SJCRH30 (cell line): ENCODE data around the gene URB1. TPM values are rescaled to one million over a fixed set of nuclear protein-coding genes. Genes with fewer than 3 reads are reported as not detected.

Experiments used
- DNase-seq, 2 experiments: peaks; one replicate each; pipeline ENCODE4 v3.0.0-alpha.2; 2015 to 2020
- H3K27ac ChIP-seq: fragments of 250-450 bp; sonication (Bioruptor Pico); 2 replicates; pipeline ENCODE4 v1.5.1; 2020; ENCODE audit warnings: mild to moderate bottlenecking, moderate library complexity
- H3K27me3 ChIP-seq: fragments of 250-450 bp; sonication (Bioruptor Pico); 2 replicates; pipeline ENCODE4 v1.5.1; 2020; ENCODE audit warnings: mild to moderate bottlenecking, moderate library complexity
- H3K36me3 ChIP-seq: fragments of 250-450 bp; sonication (Bioruptor Pico); 2 replicates; pipeline ENCODE4 v1.5.1; 2020; ENCODE audit warnings: mild to moderate bottlenecking, moderate library complexity
- H3K4me1 ChIP-seq: fragments of 250-450 bp; sonication (Bioruptor Pico); 2 replicates; pipeline ENCODE4 v1.5.1; 2020; ENCODE audit warnings: mild to moderate bottlenecking, moderate library complexity
- H3K4me3 ChIP-seq: fragments of 250-450 bp; sonication (Bioruptor Pico); 2 replicates; pipeline ENCODE4 v1.5.1; 2020; ENCODE audit warnings: mild to moderate bottlenecking, moderate library complexity
- H3K9me3 ChIP-seq: fragments of 250-450 bp; sonication (Bioruptor Pico); replicated peaks from 2 replicates; pipeline ENCODE4 v1.5.1; 2020; ENCODE audit warnings: mild to moderate bottlenecking, moderate library complexity
- total RNA-seq: library from RNA; depleted of rRNA; stranded (reverse); fragments of >200 nt; shearing (Covaris generic); gene quantifications from 2 replicates; pipeline ENCODE4 v1.2.3, GENCODE V29; 2014

The URB1 gene
- total RNA-seq, 1 experiment from 2014 or later = 21.8 TPM

DNA sequence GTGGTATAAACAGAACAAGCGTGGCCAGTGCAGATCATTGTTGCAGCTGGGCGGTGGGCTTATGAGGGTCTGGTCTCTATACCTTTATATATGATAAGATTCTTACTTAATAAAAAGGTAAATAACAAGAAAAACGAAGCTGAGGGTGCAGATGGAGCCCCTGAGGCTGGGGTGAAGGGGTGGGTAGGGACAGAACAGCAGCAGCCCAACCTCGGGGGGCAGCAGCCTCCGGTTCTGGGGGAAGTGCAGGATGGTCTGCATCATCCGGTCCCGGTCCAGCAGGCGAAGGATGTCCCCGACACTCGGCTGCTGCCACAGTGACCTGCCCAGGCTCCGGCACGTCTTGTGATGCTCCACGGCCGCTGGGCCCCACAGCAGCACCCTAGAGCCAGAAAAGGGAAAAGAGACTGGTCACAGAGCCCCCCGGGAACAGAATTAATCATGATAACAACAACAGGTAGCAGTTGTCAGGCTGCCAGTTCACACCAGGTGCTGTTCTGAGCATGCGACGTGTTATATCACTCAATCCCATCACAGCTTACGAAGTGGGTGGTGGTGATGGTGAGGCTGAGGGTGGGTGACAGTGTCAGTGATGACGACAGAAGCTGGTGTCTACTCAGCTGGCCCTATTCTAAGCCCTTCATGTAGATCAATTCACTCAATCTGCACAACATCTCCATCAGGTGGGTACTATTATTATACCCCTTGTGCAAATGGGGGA lies 58.7 kb downstream of the URB1 start:
- DNase-seq = no peak
- H3K36me3 ChIP-seq = peaks cover 85% of the 10 kb centered on the region

GRCh38 chr21:32332463-32332951 lies 60.3 kb downstream of the URB1 start:
- Histone ChIP-seq H3K27me3 (no peaks in the 10 kb centered on the region), H3K36me3 (peaks cover 83% of the 10 kb centered on the region), H3K9me3 (peaks cover 4% of the 10 kb centered on the region), H3K27ac (no peak overlapping the region), H3K4me1 (peaks cover 6% of the 10 kb centered on the region), H3K4me3 (no peak overlapping the region)
- no peak for DNase-seq

More for the DNA sequence above, 58.7 kb downstream of the URB1 start:
- Histone ChIP-seq H3K4me1 (peaks cover 6% of the 10 kb centered on the region), H3K27ac (no peak overlapping the region), H3K9me3 (peaks cover 4% of the 10 kb centered on the region), H3K4me3 (no peak overlapping the region), H3K27me3 (no peaks in the 10 kb centered on the region)

- Histone ChIP-seq H3K4me3 (no peak overlapping the region), H3K36me3 (peaks cover 84% of the 10 kb centered on the region), H3K27me3 (no peaks in the 10 kb centered on the region), H3K27ac (peak overlapping the region; percentile 49), H3K4me1 (peaks cover 6% of the 10 kb centered on the region), H3K9me3 (peaks cover 4% of the 10 kb centered on the region)
- peak; percentile 37 to 76 for DNase-seq
Observed at GRCh38 chr21:32331444-32332305, 61.1 kb downstream of the URB1 start.

DNA sequence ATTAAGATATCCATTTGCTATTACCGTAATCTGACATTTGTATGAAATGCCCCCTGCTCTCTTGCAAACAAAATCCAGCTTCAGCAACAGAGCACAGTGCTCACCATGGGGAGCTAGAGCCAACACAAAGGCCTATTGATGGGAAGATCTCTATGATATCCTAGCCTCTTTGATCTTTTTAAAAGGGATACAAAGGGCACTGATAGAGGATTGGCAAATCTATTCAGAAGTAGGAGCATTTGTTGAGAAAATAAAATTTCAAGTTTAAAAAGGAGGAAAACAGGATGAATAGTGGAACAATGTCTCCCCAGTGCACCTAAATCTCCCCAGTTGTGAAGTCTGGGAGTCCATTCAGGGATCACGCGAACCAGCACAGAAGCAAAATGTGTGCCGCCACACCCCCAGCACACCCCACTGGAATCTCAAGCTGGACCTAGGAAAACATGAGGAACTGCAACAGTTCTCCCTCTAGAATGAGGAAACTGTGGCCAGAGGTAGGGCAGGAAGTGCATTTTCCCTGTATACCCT lies 62.0 kb downstream of the URB1 start:
- no peak overlapping the region for H3K27ac ChIP-seq

GRCh38 chr21:32329776-32330175 lies 63.0 kb downstream of the URB1 start:
- no peaks in the 10 kb centered on the region for H3K27me3 ChIP-seq
- no peak overlapping the region for H3K4me3 ChIP-seq
- DNase-seq = no peak
- H3K36me3 ChIP-seq = peaks cover 80% of the 10 kb centered on the region
- peaks cover 4% of the 10 kb centered on the region for H3K9me3 ChIP-seq
- no peak overlapping the region for H3K27ac ChIP-seq
- peaks cover 6% of the 10 kb centered on the region for H3K4me1 ChIP-seq

More for the DNA sequence above, 62.0 kb downstream of the URB1 start:
- peaks cover 87% of the 10 kb centered on the region for H3K36me3 ChIP-seq
- no peak for DNase-seq
- H3K9me3 ChIP-seq = peaks cover 4% of the 10 kb centered on the region
- H3K4me3 ChIP-seq = no peak overlapping the region
- H3K27me3 ChIP-seq = no peaks in the 10 kb centered on the region
- H3K4me1 ChIP-seq = peaks cover 6% of the 10 kb centered on the region

- no peak overlapping the region for H3K4me3 ChIP-seq
- H3K27me3 ChIP-seq = no peaks in the 10 kb centered on the region
- peaks cover 81% of the 10 kb centered on the region for H3K36me3 ChIP-seq
- peaks cover 6% of the 10 kb centered on the region for H3K4me1 ChIP-seq
- H3K27ac ChIP-seq = no peak overlapping the region
- no peak for DNase-seq
- H3K9me3 ChIP-seq = peaks cover 4% of the 10 kb centered on the region
Observed at GRCh38 chr21:32329331-32329730, 63.5 kb downstream of the URB1 start.

GRCh38 chr21:32328595-32328994 lies 64.2 kb downstream of the URB1 start:
- Histone ChIP-seq H3K27me3 (no peaks in the 10 kb centered on the region), H3K4me1 (peaks cover 6% of the 10 kb centered on the region), H3K9me3 (peaks cover 4% of the 10 kb centered on the region), H3K36me3 (peaks cover 79% of the 10 kb centered on the region), H3K4me3 (no peak overlapping the region), H3K27ac (no peak overlapping the region)
- no peak for DNase-seq

DNA sequence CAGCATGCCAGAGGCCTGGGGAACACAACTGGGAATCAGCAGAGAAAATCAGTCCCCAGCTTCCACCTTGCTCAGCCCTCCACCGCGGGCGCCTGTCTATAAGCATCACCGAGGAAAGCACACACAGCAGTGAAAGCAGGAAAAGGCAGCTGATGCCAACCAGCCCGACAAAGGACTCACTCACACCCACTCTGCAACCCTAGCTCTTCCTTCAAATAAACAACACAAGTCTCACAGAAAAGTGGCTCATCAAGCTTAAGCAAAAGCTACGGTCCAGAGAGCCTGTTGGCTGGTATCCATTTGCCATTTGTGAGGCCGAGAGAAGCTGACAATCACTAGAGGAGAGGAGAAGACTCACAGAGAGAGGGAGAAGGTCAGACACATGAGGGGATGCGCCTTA lies 67.1 kb downstream of the URB1 start:
- no peak for DNase-seq
- Histone ChIP-seq H3K27ac (no peak overlapping the region), H3K9me3 (no peaks in the 10 kb centered on the region), H3K36me3 (peaks cover 78% of the 10 kb centered on the region), H3K4me1 (no peaks in the 10 kb centered on the region), H3K4me3 (no peak overlapping the region), H3K27me3 (no peaks in the 10 kb centered on the region)

DNA sequence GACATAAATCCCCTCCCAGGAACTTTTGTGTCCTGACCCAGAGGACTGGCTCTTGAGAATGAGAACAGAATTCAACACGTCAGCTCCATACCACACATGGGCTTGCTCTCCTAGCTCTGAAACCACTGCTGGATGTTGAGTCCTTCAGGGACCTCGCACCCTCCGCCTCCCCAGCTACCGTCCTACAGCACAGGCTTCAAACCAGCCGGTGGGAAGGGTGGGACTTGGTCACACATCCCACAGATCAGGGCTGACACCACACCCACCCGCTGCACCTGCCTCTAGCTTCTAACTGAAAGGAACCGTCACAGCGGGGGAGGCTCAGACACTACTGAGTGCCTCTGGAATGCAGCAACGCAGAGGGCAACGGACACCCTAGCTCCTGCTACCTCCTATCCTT lies 70.1 kb downstream of the URB1 start:
- no peaks in the 10 kb centered on the region for H3K4me1 ChIP-seq
- DNase-seq = no peak
- H3K9me3 ChIP-seq = no peaks in the 10 kb centered on the region
- H3K4me3 ChIP-seq = no peak overlapping the region
- H3K36me3 ChIP-seq = peaks cover 79% of the 10 kb centered on the region
- H3K27me3 ChIP-seq = no peaks in the 10 kb centered on the region
- no peak overlapping the region for H3K27ac ChIP-seq

DNA sequence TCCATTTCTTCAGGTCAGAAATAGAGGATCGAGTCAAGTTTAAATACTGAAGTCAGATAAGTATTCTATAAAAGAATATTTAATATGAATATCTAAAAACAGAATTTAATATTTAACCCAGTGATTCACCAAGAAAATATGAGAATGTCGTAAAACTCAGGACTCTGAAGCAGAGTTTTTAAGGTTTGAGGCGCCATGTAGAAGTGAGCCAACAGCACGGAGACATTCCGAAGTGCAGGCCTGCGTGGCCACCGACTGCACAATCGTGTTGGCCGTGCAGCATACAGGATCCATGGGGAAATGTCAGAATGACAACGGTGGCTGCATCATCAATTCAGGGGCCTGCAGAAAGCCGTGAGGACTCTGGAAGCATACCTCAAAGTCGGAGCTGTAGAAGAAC lies 70.7 kb downstream of the URB1 start:
- Histone ChIP-seq H3K4me3 (no peak overlapping the region), H3K36me3 (peaks cover 80% of the 10 kb centered on the region), H3K27me3 (no peaks in the 10 kb centered on the region), H3K9me3 (no peaks in the 10 kb centered on the region), H3K4me1 (no peaks in the 10 kb centered on the region), H3K27ac (no peak overlapping the region)
- DNase-seq = no peak

GRCh38 chr21:32321480-32321879 lies 71.3 kb downstream of the URB1 start:
- no peaks in the 10 kb centered on the region for H3K4me1 ChIP-seq
- no peak overlapping the region for H3K27ac ChIP-seq
- peaks cover 78% of the 10 kb centered on the region for H3K36me3 ChIP-seq
- no peak overlapping the region for H3K4me3 ChIP-seq
- no peak for DNase-seq
- H3K9me3 ChIP-seq = no peaks in the 10 kb centered on the region
- no peaks in the 10 kb centered on the region for H3K27me3 ChIP-seq

GRCh38 chr21:32320726-32321125 lies 72.1 kb downstream of the URB1 start:
- no peak overlapping the region for H3K4me3 ChIP-seq
- no peak overlapping the region for H3K27ac ChIP-seq
- H3K9me3 ChIP-seq = no peaks in the 10 kb centered on the region
- H3K36me3 ChIP-seq = peaks cover 78% of the 10 kb centered on the region
- H3K4me1 ChIP-seq = no peaks in the 10 kb centered on the region
- no peak for DNase-seq
- no peaks in the 10 kb centered on the region for H3K27me3 ChIP-seq

DNA sequence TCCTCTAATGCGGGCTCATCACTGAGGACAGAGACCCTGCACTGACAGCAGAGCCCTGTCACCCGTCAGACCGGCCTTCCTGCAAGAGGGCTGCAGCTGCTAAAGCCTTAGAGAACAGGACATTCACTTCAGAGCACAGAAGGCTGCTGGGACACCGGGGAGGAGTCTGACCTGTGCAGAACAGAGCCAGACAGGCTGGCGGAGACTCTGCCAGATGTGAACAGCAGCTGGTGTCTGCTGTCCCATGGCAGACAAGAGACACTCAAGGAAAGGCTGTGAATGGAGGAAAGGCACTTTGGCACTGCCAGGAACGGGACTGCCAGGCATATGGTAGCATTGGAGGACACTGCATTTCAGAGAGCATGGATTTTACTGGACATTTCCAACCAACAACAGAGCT lies 72.8 kb downstream of the URB1 start:
- Histone ChIP-seq H3K36me3 (peaks cover 82% of the 10 kb centered on the region), H3K27me3 (no peaks in the 10 kb centered on the region), H3K4me1 (no peaks in the 10 kb centered on the region), H3K27ac (no peak overlapping the region), H3K9me3 (no peaks in the 10 kb centered on the region), H3K4me3 (no peak overlapping the region)
- no peak for DNase-seq

DNA sequence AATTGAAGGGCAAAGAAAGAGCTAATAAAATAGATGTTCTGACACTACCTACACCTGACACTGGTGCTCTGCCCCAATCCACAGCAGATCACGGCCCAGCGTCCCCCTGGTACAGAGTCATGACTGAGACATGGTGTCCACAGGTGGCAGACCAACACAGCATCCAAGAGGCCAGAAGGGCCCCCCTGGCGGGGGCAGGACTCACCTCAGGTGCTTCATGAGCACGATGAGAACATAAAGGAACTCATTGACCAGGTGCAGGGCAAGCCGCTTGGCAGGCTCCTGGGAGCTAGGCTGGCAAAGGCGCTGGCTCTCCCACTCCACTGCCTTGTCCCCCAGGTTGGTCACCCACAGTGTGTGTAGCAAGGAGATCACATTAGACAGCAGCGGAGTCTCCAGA lies 73.8 kb downstream of the URB1 start:
- Histone ChIP-seq H3K27ac (no peak overlapping the region), H3K27me3 (no peaks in the 10 kb centered on the region), H3K36me3 (peaks cover 83% of the 10 kb centered on the region), H3K4me1 (no peaks in the 10 kb centered on the region), H3K9me3 (no peaks in the 10 kb centered on the region), H3K4me3 (no peak overlapping the region)
- no peak for DNase-seq

GRCh38 chr21:32317726-32318125 lies 75.1 kb downstream of the URB1 start:
- Histone ChIP-seq H3K4me1 (no peaks in the 10 kb centered on the region), H3K36me3 (peaks cover 83% of the 10 kb centered on the region), H3K9me3 (no peaks in the 10 kb centered on the region), H3K27me3 (no peaks in the 10 kb centered on the region), H3K27ac (no peak overlapping the region), H3K4me3 (no peak overlapping the region)
- no peak for DNase-seq
